Breast epithelium (tissue), 4 donors: ENCODE data around the gene SPPL2B. TPM values are rescaled to one million over a fixed set of nuclear protein-coding genes. Genes with fewer than 3 reads are reported as not detected.

Experiments used
- DNase-seq, 2 donors: peaks; one replicate each; pipeline ENCODE4 v3.0.0-alpha.2; 2019; ENCODE audit warnings: low spot score in 2 of 2
- H3K27ac ChIP-seq, 2 donors: fragments of 200-600 bp; sonication (generic) in 1 of 2; one replicate each; pipeline ENCODE4 v1.5.1; 2016 to 2019; ENCODE audit warnings: mild to moderate bottlenecking in 1 of 2
- H3K27me3 ChIP-seq, 2 donors: fragments of 200-600 bp; sonication (generic) in 1 of 2; one replicate each; pipeline versions ENCODE4 v1.5.1 to v1.6.0; 2017 to 2019; ENCODE audit warnings: control low read depth in 1 of 2, mild to moderate bottlenecking in 1 of 2
- H3K36me3 ChIP-seq: fragments of 200-600 bp; one replicate; pipeline ENCODE4 v1.5.1; 2019
- H3K4me1 ChIP-seq, 2 donors: fragments of 200-600 bp; sonication (generic); one replicate each; pipeline ENCODE4 v1.5.1; 2016 to 2019; ENCODE audit warnings: control low read depth in 1 of 2
- H3K4me3 ChIP-seq, 3 donors: fragments of 200-600 bp; sonication (generic); 1 replicate in 2 of 3; 2 replicates in 1 of 3; pipeline ENCODE4 v1.5.1; 2016 to 2019; ENCODE audit warnings: mild to moderate bottlenecking in 3 of 3, moderate library complexity in 2 of 3
- H3K9me3 ChIP-seq, 2 donors: fragments of 200-600 bp; sonication (generic) in 1 of 2; one replicate each; pipeline ENCODE4 v1.5.1; 2016 to 2019; ENCODE audit warnings: control low read depth in 1 of 2
- POLR2A ChIP-seq: fragments of 450-650 bp; IDR thresholded peaks from one replicate; pipeline ENCODE4 v1.6.1; 2016; ENCODE audit warnings: antibody characterized with exemption, mild to moderate bottlenecking, moderate library complexity
- POLR2AphosphoS5 ChIP-seq, 3 donors: sonication (generic); formaldehyde crosslinking; IDR thresholded peaks; one replicate each; pipeline ENCODE4 v1.6.1; 2017; ENCODE audit warnings: antibody characterized with exemption in 3 of 3
- intact Hi-C: fragments of 100-400 bp; cut with DNase I; formaldehyde crosslinking; loops from one replicate; pipeline ENCODE4 v1.15.1; 2023; ENCODE audit warnings: low total_unique reads
- total RNA-seq, 3 donors: library from RNA; depleted of rRNA; stranded (reverse); fragments of >200 nt; gene quantifications; one replicate each; pipeline ENCODE4 v1.1.0, GENCODE V29; 2016
- TF ChIP-seq, protein P1 (sequence below), 3 donors: fragments of 450-650 bp; IDR thresholded peaks; one replicate each; pipeline ENCODE4 v1.5.1; 2016 to 2017; ENCODE audit warnings: antibody characterized with exemption in 3 of 3, mild to moderate bottlenecking in 3 of 3, moderate library complexity in 3 of 3

Gene SPPL2B
- total RNA-seq, 3 donors from 2014 or later = 23.5 to 61.2 (median 49.8) TPM

DNA sequence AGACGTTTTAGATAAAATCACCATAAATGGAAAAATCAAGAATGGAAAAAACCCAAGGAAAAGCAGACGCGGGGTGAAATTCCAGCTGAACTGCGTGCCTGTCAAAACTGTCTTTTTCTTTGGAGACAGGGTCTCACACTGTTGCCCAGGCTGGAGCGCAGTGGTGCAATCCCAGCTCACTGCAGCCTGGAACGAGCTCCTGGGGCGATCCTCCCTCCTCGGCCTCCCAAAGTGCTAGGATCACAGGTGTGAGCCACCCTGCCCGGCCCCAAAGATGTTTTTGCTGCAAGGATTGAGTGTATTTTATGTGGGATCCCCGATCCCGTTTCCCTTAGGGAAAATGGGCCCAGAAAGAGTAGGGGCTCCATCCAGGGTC, 45.6 kb upstream of the SPPL2B start:
- DNase-seq = no peak
- H3K9me3 ChIP-seq = no peaks in the 10 kb centered on the region
- H3K4me1 ChIP-seq = no peaks in the 10 kb centered on the region
- H3K27me3 ChIP-seq = no peaks in the 10 kb centered on the region
- H3K36me3 ChIP-seq = no peaks in the 10 kb centered on the region
- intact Hi-C loops = no loop called here
- H3K4me3 ChIP-seq = peak overlapping the region in 1 of 3 donors; percentile 55
- no peak overlapping the region for H3K27ac ChIP-seq
- no peak for TF ChIP-seq POLR2A

GRCh38 chr19:2283835-2284507, 44.5 kb upstream of the SPPL2B start:
- H3K4me3 ChIP-seq = no peak overlapping the region
- no peak for DNase-seq
- H3K27me3 ChIP-seq = peaks cover 0 to 8% of the 10 kb centered on the region in 2 donors
- H3K9me3 ChIP-seq = no peaks in the 10 kb centered on the region
- TF ChIP-seq, protein P1, sequence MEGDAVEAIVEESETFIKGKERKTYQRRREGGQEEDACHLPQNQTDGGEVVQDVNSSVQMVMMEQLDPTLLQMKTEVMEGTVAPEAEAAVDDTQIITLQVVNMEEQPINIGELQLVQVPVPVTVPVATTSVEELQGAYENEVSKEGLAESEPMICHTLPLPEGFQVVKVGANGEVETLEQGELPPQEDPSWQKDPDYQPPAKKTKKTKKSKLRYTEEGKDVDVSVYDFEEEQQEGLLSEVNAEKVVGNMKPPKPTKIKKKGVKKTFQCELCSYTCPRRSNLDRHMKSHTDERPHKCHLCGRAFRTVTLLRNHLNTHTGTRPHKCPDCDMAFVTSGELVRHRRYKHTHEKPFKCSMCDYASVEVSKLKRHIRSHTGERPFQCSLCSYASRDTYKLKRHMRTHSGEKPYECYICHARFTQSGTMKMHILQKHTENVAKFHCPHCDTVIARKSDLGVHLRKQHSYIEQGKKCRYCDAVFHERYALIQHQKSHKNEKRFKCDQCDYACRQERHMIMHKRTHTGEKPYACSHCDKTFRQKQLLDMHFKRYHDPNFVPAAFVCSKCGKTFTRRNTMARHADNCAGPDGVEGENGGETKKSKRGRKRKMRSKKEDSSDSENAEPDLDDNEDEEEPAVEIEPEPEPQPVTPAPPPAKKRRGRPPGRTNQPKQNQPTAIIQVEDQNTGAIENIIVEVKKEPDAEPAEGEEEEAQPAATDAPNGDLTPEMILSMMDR (IDR thresholded peaks at IDR 0.05) = no peak
- TF ChIP-seq POLR2AphosphoS5 (IDR thresholded peaks at IDR 0.05) (no peak), POLR2A (no peak)
- H3K27ac ChIP-seq = no peak overlapping the region
- no peaks in the 10 kb centered on the region for H3K36me3 ChIP-seq
- no peaks in the 10 kb centered on the region for H3K4me1 ChIP-seq
- intact Hi-C loops = no loop called here

GRCh38 chr19:2286402-2287140, 41.9 kb upstream of the SPPL2B start:
- Histone ChIP-seq H3K27ac (no peak overlapping the region), H3K9me3 (no peaks in the 10 kb centered on the region), H3K4me1 (peaks cover 12 to 21% of the 10 kb centered on the region in 2 donors), H3K36me3 (no peaks in the 10 kb centered on the region), H3K27me3 (peaks cover 9 to 34% of the 10 kb centered on the region in 2 donors), H3K4me3 (no peak overlapping the region)
- intact Hi-C loops = no loop called here
- no peak for DNase-seq
- TF ChIP-seq POLR2A = no peak
- TF ChIP-seq, protein P1 (IDR thresholded peaks at IDR 0.05) = no peak
- TF ChIP-seq POLR2AphosphoS5 (IDR thresholded peaks at IDR 0.05) = no peak

DNA sequence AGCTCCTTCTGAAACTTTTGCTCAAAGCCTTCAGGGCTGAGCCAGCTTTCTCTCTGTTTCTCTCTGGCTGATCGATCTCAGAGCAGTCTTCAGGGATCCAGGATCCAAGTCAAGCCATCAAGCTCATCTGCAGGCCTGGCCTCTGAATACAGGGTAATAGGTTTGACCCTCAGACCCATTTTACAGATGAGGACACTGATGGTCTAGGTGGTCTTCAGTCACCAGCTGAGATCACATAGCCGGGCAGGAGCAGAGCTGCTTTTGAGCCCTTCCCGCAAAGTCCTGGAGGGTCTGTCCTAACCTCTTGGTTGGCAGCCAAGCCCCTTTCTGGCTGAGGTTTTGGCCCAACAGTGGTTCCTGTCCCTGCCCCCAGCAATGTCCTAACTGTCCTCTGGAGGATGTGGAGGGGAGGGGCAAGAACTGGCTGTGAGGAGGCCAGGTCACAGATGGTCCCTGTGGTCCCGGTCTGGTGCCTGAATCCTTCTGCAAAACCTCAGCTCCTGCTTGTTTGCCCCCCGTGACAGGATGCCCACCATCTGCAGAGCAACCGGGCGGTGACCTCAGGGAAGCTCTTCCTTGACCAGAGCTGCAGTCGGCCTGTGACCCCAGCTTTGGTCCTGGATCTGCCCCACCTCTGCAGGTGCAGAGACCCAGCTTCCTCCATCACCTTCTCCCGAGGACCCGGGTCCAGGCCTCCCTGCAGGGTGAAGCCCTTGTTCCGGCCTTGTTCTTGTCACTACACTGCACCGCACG, 40.7 kb upstream of the SPPL2B start:
- Histone ChIP-seq H3K9me3 (no peaks in the 10 kb centered on the region), H3K36me3 (no peaks in the 10 kb centered on the region), H3K27ac (no peak overlapping the region), H3K4me1 (peaks cover 12 to 21% of the 10 kb centered on the region in 2 donors), H3K4me3 (no peak overlapping the region), H3K27me3 (peaks cover 12 to 40% of the 10 kb centered on the region in 2 donors)
- intact Hi-C loops = no loop called here
- DNase-seq = no peak
- TF ChIP-seq, protein P1 (IDR thresholded peaks at IDR 0.05) = no peak
- TF ChIP-seq POLR2A = no peak
- TF ChIP-seq POLR2AphosphoS5 (IDR thresholded peaks at IDR 0.05) = no peak

DNA sequence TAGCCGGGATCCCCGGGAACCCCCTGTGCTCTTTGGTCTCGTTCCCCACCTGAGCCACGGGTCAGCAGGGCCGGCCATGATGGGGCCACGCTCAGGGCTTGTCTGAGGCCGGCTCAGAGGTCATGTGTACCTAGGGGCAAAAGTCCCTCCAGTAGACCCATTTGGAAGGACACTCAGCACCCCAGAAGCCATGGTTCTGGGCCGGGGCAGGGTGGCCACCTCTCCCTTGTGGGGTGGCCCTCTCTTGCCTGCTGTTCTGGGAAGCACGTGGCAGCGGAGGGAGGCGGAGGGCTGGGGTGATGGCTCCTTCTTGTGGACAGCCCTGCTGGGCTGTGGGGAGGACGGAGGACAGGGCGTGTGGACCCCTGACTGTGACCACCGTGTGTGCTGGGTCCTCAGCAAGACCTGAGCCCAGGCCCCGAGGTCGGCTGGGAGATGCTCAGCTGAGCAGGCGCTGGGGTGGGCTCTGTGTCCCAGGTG, 40.1 kb upstream of the SPPL2B start:
- Histone ChIP-seq H3K4me1 (peaks cover 12 to 21% of the 10 kb centered on the region in 2 donors), H3K4me3 (no peak overlapping the region), H3K36me3 (no peaks in the 10 kb centered on the region), H3K9me3 (no peaks in the 10 kb centered on the region), H3K27me3 (peaks cover 12 to 43% of the 10 kb centered on the region in 2 donors), H3K27ac (no peak overlapping the region)
- TF ChIP-seq, protein P1 (IDR thresholded peaks at IDR 0.05) = no peak
- TF ChIP-seq POLR2AphosphoS5 (IDR thresholded peaks at IDR 0.05) (no peak), POLR2A (no peak)
- no peak for DNase-seq
- intact Hi-C loops = no loop called here
